ENCODE results near the gene TOLLIP.

Gene TOLLIP

DNA sequence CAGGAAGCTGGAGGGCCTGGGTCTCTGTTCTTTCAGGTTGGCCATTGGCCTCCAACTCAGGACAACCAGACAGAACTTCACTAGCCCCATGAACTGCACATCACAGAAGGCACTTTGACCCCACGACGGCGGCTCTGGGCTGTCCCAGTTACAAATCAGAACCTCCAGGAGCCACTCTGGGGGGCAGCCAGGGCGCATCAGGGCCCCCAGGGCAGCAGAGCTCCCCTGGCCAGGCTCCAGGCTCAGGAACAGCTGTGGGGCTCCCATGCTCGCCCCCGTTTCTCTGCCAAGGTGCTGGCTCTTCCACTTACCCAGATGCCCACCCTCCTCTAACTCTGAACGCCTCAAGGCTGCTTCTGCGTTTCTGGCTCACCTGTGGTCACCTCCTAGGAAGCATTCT is 25.5 kb downstream of the TOLLIP start:
- DNase-seq = no peak

DNA sequence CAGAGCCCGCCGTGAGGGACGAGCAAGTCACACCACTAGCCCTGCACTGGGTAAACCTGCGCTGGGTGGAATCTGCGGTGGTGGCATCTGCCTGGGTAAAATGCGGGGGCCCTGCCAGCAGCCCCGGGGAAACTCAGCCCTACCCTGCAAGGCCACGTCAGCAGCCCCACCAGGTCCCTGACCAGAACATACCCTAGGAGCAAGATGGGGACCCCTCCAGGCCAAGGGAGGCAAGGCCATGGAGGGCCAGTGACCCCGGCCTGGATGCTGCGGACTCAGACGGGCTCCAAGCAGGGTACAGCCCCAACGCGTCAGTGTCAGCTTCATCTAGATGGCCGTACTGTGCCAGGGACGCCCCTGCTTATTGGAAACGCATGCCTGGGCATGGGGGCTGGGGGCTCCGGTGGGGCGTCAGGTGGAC is 26.3 kb downstream of the TOLLIP start:
- no peak for DNase-seq

DNA sequence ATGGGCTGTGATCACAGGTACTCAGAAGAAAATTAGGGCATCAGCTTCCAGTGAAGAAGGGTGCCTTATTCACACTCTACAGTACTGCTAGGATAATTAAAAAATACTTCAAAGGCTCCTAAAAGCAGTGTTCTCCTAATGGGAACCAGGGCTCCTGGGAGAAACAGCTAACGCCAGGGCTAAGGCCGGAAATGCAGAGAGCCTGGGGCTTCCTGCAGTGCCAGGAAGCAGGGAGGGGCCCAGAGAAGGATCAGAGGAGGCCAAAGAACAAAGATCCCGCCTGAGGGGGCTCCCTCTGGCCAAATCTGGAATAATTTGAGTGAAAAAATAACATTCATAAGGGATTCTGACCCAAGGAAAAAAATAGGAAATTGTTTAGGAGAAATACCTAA is 27.5 kb downstream of the TOLLIP start:
- DNase-seq = no peak

DNA sequence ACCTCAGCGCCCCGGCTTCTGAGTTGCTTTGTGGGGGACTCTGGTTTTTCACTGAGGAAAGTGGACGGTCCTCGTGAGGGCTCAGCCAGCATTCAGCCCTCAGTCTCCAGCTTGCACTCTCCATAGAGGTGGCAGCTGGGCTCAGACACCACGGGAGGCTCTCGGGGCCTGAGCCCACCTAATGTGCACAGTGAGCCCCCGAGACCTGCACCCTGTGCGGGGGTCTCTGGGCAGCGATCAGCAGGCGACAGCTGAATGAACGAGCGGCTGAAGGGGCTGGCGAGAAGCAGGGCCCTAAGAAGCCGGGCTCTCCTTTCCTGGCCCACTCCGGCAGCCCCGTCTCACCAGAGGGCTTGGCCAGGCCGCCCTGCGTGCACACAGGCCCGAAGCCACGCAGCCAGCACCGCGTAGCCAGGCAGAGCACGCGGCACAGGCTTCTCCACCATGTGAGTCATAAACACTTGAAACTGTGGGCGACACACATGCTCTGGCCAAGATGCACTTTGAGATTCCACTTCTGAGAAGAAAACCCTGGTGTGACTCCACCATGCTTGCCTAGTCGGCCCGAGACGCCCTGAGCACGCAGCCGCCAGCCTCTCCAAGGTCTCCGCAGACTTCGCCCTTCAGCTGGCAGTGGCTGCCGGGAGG is 28.0 kb downstream of the TOLLIP start:
- DNase-seq = peak in 5 of 58 donors; percentile 27 to 64 (median 40)

DNA sequence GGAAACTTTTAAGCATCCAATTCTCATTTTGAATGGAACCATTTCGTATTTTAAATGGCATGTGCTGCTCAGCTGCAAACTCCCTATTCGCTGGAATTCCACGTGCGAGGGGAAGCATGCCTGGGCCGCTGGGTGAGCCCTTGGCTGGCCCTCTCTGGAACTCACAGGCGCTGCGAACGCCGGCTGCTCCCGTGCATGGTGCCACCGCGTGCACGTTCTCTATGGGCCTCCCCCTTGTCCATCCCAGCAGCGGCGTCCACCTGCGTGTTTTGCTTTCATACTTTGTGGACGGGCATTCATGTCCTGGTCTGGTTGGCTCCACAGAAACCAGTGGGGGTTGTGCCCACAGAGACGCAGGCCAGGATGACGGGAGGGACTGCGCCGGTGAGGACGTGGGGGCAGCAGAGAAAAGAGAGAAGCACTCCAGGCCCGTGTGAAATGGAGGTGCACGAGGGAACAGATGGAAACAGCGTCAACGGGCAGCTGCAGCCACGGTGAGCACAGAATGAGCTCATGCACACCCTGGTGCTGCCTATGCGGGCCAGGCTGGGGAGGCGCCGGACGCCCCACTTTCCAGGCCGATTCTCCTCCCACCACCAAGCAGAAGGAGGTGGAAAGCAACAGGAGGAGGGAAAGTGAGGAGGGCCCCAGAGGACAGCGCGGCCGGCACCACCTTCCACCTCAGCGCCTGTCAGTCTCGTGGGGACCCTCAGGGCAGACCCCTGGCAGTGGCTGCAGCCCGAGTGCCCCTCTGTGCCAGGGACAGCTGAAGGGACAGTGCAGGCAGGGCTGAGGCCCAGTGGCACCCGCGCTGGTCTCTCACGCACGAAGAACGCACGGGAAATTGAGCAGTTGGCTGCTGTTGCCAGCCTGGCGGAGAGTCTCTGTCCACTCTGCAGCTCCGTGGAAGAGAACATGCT is 29.1 kb downstream of the TOLLIP start:
- DNase-seq = peak in 1 of 58 donors; percentile 55

DNA sequence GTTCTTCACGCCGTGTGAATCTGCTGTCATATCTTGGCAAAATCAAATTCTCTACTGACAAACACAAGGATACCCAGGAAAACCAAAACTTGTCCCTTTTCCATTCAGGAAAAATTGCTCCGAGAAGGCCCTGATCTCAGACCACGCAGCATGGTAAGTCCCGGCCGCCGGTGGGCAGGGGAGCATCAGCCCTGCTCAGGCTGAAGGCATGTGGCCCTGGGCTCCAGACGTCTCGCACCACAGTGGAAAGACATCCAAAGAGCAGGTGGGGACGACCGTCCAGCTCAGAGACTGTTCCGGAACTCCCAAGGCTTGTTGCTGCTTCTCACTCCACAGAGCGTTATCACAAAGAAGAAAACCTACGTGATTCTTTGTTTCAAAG is 29.8 kb downstream of the TOLLIP start:
- DNase-seq = no peak

DNA sequence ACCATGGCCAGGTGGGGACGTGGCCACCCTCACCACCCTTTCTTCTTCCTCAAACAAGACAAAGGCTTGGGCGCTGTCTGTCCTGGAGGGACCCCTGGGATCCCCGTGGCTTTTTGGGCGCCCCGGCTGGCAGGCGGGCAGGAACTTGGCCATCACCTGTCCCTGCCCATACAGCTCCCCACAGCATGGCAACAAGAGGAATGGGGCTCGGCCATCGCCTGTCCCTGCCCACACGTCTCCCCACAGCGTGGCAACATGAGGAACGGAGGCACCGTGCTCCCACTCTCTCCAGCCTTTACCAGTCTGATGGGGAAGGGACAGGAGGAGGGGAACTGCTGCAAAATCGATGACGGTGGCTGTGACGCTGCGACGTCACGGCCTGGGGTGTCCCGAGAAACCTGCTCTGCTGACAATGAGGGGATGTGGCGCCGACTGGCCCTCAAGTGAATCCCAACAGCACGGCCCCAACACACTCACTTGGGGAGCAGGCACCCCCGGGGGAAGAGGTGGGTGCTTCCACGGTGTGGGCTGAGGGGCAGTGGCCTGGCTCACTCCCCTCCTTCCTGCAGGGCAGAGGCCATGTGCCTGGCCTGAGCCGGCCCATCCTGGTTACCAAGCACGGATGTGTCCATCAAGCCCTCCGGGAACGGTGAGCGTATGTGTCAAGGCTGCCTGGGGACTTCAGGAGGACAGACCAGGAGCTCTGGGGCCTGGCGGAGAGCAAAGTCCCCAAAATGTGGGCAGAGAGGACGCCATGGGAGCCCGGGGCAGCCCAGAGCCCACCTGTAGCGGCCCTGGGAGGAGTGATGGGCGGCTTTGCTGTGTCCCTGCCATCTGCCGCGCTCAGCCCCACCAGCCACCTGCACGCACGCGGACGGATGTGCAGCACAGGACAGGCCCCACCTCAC is 30.4 kb downstream of the TOLLIP start:
- no peak for DNase-seq

DNA sequence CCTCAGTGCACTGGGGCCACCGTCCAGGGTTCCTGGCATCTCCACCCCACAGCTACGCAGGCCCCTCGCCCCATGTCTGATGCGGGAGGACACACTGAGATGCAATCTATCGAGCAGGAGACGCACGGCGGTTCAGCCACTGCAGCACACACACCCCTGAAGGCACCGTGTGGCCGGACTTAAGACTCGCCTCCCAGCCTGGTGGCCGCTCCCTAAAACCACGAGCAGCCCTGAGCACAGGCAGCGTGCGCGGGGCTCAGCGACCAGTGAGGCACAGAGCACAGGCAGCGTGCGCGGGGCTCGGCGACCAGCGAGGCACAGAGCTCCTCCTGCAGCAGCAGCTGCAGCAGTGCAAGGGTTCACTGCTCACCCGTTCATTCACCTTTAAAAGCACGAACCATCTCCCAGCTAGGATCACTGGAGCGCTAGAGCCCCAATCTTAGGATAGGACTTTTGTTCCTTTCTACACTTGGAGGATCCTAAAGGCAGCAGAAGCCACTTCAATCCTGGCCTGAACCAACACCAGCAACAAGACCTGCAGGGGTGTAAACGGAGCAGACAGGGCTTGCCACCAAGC is 31.4 kb downstream of the TOLLIP start:
- DNase-seq = no peak

DNA sequence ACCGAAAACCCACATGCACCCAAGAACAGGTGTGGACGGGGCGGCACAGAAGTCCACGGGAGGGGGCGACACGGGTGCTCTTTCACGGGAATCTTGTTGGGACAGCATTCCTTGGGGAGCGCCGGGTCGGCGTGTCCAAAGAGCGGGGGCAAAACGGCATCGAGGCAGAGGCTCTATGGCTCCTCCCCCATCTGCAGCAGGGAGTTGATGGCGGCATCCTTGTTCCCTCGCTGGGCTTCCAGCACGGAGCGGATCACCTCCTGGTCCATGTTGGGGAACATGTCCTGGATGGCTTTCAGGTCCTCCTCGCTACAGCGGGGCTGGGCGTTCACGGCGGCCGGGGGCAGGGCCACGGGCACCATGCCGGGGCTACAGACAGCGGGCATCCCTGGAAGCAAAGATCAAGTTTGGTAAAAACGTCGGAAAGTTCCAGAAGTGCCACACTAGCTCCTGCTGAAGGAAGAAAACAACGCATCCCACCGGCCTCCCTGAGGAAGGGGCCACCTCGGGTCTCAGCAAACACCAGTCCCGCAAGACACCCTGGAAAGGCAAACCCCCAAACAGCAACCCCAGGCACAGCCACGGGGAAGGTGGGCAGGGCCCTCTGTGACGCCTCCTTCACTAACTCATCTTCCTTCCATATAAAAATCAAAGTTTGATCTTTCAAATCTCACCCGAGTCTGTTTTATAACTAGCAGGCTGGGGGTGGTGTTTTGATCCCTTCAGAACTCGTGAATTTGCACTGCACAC is 32.4 kb downstream of the TOLLIP start:
- DNase-seq = no peak

DNA sequence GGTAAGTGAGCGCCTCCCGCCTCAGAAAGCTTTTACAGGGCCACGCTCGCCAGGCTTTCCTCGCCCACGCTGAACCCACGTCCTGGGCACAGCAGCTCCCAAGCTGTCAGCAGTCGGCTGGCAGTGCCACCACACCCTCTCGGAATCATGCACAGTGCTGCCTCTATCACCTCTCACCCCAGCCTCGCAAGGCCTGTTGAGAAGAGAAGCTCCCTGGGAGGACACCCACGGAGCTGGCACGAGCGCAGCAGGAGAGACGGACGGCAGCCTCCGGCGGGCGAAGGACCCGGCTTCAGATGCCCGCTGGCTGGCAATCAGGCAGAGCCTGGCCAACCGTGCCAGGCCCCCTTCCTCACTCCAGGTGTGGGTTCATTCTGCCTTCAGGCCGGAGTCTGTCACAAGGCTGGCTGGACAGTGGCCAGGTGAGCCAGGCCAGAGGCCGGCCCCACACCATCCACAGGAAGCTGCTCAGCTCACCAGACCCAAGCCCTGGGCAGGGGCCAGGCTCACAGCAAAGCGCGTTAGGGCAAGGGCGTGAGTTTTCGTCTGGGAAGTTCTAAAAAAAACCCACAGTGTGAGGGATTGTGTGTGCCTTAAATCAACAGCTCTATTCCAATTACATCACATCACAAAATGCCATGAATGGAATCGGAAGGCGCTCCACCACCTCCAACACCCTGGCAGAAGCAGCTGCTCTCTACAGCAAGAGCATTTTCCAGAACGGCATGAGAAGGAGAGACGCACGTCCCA is 33.2 kb downstream of the TOLLIP start:
- DNase-seq = peak in 40 of 58 donors; percentile 21 to 83 (median 50)

DNA sequence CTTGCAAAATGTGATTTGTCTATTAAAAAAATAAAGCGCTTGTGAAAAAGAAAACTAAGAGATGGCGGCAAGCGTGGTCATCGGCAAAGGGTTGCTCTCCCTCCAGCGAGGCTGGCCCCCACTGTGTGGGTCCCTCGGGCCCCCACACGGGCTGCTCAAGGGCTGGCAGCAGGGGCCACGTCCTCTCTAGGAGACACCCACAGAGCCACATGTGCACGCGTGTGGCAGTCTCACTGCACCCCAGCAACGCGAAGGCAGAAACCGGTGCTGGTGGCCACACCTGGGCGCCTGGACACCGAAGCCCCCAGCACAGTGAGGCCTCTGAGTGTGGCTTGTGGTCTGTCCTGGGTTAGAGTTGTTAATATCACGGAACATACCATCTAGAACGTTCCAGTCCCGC is 34.4 kb downstream of the TOLLIP start:
- no peak for DNase-seq

DNA sequence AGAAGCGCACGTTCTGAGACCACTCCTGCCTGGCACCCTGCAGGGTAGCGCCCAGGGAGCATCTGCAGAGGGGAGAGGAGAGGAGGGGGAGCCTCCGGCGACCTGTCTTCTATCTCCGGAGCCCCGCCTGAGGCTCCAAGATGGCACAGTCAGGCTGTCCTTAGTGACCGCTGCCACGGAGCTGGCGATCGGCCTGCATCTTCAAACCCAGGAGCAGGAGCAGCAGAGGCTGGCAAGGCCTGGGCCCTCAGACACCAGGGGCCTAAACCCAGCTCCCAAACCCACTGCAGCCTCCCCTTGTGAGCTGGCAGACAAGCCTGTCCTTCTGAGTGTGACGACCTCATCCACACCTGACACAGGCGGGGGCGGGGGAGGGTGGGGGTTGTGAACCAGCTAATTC is 34.9 kb downstream of the TOLLIP start:
- no peak for DNase-seq

DNA sequence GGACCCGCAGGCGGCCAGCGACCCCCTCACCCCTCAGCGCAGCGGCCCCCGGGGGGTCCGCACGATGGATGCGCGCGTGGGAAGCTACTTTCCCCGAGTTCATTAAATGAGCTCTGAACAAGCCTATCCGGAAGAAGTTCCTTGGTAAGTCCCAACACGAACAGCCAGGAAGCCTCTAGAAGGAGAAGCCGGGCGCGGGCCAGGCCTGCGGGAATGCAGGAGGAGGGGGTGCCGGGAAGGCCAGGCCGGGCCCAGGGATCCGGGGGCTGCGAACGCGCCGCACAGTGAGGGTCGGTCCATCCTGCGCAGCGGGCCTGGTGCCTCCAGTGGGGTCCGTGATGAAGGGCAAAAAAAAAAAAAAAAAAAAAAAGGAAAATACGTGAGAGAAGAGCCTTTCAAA is 36.9 kb downstream of the TOLLIP start:
- no peak for DNase-seq

DNA sequence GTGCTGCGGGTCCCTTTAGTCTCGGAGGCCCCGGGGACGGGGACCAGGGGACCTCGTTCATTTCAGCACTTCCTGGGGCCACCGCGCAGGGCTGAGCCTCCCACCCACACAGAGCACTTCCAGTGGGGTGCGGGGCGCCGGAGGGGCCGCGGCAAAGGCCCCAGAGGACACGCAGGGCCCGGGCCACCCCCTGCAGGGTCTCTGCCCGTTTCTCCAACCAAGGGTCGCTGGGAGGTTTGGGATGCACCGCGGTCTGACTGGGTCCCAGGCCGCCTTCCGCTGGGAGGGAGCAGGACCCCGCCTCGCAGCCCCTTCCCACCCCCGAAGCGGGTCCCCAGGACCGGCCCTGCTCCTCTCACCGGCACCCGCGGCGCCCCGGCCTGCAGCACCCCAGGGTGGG is 37.5 kb downstream of the TOLLIP start:
- no peak for DNase-seq

DNA sequence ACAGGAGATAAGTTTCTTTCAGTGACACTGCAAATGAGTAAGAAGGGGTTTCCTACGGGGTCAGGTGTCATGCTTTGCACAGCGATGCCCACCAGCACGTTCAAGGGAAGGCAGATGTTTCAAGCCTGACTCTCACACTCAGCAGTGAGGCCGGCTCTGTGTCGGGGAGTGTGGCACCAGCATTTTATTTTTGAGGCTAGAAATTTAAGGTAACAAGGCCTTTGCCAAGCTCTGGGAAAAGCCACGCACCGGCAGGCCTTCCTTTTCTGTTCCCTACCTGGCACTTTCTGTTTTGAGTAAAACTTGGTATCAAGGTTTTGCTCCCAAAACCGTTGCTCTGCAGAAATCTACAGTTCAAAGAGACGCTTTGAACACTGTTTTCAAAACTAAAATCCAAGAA is 38.0 kb downstream of the TOLLIP start:
- DNase-seq = no peak

DNA sequence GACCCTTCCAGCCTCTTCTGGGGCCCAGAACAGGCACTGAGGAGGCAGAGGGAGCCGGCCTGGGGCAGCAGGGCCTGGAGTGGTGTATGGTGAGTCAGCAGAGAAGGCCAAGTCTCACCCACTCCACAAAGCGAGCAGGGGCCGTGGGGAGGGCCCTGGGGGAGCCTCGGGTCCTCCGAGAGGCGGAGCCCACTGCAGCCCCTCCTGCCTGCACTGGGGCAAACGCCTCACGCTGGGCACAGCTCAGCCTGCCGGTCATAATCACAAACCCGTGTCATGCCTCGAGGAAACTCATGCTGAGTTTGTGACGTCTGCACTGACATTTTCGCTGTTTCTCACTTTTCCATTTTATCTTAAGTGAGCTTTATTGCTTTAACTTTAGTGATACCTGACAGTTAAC is 38.4 kb downstream of the TOLLIP start:
- no peak for DNase-seq

DNA sequence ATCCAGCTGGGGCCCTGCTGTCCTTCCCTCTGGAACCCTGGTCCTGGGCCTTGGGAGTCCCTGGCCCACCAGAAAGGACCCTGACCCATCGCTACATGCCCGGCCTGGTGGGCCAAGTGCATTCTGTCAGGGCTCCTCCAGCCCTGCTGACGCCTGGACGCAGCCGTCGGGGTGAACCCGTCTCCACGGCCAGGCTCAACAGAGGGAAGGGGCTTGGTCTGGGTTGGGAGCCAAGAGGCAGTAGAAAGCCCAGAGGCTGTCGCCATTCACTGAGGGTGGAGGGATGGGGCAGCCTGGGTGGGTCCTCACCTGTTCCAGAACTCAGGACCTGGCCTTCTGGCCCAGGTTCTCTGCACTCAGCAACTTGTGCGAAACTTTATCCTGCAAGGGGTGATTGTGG is 39.0 kb downstream of the TOLLIP start:
- DNase-seq = no peak

DNA sequence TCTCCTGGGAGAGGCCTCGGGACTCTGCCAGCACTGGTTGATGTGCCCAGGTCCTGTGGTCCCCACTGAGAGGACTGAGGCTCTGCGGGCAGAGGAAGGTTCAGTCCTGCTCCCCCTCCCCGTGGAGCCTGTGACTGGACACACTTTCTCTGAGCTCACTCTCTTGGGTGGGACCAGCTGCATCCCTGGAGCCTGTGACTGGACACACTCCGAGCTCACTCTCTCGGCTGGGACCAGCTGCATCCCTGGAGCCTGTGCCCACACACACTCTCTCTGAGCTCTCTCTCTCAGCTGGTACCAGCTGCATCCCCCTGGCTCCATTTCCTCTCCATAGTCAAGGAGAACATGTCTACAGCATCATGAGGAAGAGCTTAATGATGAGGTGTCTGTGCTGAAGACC is 39.5 kb downstream of the TOLLIP start:
- peak in 16 of 58 donors; percentile 9 to 61 (median 34) for DNase-seq

DNA sequence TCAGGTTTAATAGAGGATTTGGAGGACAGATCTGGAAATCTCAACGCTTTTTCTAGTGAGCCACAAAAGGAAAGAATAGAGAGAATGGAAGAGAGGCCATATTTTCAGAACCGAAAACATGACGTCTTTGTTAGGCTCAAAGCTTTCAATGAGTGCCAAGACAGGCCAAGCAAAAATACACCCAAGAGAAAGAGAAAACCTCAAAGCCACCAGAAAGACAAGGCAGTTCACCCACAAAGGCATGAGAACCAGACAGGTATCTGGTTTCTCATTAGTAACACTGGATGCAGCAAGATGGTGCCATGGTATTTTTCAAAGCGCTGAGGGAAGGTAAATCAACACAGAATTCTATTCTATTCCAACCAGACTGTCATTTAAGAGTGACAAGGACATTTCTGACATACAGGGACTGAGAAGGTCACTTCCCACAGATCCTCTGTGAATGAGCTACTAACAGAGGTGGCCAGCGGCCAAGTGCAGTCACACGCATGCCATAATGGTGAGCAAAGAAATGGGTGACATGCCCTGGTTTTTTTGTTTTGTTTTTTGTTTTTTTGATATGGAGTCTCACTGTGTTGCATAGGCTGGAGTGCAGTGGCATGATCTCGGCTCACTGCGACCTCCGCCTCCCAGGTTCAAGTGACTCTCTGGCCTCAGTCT is 41.9 kb downstream of the TOLLIP start:
- peak in 4 of 58 donors; percentile 24 to 67 (median 25) for DNase-seq

All from anterior cingulate cortex (tissue), 58 donors.